Activated effector memory CD4-positive, alpha-beta T cell treated with Interleukin-2 at 50 U/mL for 16 hours (primary cell): Measurements from ENCODE around the gene EIF4B.

ENCODE experiments used
- DNase-seq: peaks from one replicate; pipeline ENCODE4 v3.0.0-alpha.2; 2020

The EIF4B gene

GRCh38 chr12:53047221-53048032 is 41.2 kb downstream of the EIF4B start:
- peak; percentile 68 for DNase-seq

GRCh38 chr12:53048033-53048779 is 42.0 kb downstream of the EIF4B start:
- DNase-seq = no peak

DNA sequence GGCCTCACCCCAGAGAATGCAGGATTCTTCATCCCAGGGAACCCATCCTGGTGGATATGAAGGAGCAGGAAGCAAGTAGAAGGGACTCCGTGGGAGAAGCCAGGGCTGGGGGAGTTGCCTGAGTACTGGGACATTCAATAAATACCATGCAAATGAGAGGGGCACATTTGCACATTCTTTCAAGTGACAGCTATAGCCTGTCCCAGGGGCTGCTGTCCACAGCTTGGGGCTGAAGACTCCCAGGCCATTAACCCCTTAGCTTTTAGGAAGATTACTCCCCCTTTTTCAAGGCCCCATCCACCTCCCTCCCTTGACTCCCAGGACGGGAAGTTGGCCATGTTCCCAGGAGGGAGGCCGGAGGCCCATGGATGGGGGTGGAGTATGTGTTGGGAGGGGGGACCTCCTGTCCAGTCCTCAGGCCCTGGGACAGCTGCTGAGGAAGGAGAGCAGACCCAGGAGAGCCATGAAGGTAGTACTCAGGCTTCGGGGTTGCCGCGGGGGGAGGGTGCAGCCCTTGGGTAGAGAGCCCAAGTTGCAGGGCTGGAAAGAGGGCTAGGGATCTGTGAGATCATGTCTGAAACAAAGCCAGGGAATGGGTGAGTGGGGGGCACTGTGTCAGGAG is 42.6 kb downstream of the EIF4B start:
- DNase-seq = no peak

- DNase-seq = no peak
These were observed 43.5 kb downstream of the EIF4B start, which contains the start of gene TNS2 for GRCh38 chr12:53049571-53050318. TSS of gene TNS2 (plus strand) at chr12:53050065. CDS start at chr12:53050186, 121 bp downstream.

DNA sequence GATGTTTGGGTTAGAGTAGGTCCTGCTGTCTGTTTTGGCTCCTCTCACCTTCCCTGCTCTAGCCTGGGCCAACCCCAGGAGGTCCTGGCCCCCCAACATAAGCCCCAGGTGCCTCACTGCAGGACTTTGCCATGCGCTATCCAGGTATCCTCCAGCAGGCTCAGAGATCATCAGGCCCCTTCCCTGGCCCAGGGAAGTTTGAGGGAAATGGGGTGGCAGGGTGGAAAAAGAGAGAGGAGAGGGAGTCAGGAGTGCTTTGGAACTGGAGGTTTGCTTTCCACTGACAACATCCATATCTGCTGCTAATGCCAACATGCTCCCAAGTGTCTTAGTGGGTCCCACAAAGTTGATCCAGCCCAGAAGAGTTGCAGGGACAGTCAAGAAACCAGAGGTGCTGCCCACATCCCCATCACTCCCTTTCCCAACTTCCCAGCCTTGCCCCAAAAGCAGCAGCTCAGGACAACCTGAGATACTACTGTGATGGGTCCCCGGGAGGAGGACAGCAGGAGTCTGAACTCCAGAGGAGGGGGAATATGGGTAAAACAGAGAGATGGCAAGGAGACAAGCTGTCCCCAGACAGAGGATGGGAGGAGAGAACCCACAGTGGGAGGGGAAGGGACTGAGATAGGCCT is 44.3 kb downstream of the EIF4B start:
- DNase-seq = no peak

DNA sequence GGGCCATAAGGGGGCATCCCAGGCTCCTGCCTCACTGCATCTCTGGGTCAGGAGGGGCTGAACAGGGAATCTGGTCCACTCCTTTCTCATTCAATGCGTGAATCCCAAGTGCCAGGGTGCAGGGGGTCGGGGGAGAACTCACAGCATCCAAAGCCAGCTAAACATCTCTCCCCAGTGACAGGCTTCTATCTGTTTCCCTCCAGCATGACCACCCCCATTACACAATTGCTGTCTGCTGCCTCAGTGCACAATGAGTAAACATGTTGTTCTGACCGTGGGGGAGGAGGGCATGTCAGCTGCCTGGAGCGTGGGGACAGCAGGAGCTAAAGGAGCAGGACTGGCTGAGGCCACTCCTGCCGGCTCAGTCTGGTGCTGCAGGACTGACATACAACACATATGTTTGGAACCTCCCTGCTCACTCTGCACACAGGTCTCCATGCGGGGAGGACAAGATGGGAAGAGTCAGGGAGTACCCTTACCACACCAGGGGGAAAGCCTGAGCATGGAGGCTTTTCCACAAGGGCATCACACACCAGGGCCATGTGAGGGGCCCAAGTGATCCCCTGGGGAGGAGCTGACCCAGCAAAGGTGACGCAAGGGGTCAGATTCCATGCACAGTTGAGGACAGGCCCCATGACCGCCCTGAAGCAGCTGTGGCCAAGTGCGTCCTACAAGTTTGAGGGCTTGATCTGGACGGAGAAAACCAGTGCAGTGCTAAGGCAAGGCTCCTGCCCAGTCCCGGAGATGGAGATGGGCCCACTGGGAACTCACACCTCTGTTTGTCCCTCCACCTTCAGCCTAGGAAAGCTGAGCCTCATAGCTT is 45.0 kb downstream of the EIF4B start:
- no peak for DNase-seq

DNA sequence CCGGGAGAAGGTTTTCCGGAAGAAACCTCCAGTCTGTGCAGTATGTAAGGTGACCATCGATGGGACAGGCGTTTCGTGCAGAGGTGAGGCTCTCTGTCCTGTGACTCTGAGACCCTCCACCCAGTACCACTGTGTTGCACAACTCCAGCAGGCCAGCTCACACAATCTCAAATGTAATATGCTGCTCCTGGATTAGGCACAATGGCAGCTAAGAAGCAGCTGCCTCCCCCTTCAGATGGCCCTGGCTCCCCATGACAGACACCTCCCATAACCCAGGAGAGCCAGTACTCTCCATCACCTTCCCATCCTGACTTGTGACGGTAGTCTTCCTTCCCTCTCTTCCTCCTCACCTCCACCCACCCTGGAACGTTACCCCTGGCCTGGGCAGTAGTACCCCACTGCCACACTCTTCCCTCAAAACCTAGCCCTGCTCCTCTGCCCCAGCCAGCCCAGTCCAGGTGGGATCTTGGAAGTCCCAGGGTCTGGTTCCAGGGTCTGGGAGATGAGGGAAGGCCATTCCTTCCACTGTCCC is 45.7 kb downstream of the EIF4B start:
- no peak for DNase-seq

DNA sequence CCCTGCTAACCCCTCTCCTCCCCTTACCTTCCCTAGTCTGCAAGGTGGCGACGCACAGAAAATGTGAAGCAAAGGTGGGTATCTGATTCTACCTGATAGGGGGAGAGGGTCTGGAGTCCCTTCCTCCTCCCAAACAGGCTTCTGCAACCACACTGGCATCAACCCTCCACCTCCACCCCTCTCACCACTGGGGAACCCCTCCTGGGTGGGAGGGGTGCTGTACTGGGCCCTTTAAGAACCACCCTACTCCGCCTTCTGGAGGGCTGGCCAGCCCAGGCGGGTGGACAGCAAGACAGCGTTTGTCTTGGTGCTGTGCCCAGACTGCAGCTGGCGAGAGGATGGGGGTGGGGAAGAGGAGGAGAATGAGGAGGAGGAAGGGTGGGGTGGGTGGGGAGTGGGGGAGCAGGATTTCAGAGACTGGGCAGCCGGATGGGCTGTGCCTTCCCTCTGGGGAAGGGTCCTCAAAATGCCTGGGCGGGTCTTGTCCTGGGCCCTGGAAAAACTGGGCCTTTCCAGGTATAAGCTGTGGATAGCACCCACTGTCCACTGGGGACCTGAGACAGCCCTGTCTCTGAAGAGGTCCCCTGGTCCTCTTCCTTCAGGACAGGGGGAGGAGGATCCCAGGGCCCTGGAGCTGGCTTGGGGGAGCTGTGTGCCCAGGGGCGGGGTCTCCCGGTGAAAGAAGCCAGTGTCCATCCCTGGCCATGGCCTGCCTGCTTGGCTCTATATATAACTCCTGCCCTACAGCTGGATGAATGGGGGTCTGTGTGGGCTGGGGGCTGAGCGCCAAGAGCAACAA is 46.4 kb downstream of the EIF4B start:
- no peak for DNase-seq

GRCh38 chr12:53053218-53054111 is 47.2 kb downstream of the EIF4B start:
- peak; percentile 35 for DNase-seq

DNA sequence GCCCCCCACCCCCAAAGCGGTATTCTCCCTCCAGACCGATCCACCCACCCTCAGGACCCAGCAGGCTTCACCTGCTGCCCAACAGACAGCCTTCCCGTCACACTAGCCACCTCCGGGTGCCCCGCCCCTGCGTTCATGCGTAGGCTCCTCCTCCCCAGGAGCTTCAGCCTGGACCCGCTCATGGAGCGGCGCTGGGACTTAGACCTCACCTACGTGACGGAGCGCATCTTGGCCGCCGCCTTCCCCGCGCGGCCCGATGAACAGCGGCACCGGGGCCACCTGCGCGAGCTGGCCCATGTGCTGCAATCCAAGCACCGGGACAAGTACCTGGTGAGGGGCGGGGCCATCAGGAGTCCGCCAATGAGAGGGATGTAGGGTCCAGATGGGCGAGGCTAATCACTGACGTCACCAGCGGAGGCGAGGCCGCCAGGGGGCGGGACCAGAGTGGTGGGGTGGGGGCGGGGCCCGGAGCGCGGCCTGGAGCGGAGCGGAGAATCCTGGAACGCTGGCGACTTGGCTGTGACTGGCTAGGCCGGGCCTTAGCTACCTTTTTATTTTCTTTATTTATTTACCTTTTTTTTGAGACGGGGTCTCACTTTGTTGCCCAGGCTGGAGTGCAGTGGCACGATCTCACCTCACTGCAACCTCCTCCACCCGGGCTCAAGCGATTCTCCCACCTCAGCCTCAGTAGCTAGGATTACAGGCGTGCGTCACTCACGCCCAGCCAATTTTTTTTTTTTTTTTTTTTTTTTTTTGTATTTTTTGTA is 48.0 kb downstream of the EIF4B start:
- DNase-seq = peak; percentile 87

DNA sequence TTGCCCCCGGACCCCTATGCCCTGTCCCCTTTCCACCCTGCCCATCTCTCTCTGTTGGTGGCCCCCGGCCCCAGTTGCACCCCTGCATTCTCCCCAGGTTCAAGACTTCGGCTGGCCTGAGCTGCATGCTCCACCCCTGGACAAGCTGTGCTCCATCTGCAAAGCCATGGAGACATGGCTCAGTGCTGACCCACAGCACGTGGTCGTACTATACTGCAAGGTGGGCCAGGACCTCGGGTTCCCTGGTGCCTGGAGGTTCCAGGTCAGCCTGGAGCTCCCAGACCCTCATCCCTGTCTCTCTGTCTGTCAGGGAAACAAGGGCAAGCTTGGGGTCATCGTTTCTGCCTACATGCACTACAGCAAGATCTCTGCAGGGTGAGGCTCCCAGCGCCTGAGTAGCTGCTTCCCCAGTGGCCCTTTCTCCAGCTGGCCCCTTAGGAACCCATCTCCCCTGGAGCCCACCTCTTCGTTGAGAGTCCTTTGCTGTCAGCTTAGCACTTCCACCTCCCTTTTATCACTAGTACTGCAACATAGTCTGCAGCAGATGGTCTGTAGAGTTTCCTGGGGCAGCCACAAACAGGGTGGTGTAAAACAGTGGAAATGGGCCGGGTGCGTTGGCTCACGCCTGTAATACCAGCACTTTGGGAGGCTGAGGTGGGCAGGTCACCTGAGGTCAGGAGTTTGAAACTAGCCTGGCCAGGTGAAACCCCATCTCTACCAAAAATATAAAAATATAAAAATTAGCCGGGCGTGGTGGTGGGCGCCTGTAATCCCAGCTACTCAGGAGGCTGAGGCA is 49.4 kb downstream of the EIF4B start:
- DNase-seq = no peak

GRCh38 chr12:53056296-53056695 is 50.0 kb downstream of the EIF4B start:
- no peak for DNase-seq

- DNase-seq = no peak
These were observed 50.6 kb downstream of the EIF4B start for GRCh38 chr12:53056901-53057300.

DNA sequence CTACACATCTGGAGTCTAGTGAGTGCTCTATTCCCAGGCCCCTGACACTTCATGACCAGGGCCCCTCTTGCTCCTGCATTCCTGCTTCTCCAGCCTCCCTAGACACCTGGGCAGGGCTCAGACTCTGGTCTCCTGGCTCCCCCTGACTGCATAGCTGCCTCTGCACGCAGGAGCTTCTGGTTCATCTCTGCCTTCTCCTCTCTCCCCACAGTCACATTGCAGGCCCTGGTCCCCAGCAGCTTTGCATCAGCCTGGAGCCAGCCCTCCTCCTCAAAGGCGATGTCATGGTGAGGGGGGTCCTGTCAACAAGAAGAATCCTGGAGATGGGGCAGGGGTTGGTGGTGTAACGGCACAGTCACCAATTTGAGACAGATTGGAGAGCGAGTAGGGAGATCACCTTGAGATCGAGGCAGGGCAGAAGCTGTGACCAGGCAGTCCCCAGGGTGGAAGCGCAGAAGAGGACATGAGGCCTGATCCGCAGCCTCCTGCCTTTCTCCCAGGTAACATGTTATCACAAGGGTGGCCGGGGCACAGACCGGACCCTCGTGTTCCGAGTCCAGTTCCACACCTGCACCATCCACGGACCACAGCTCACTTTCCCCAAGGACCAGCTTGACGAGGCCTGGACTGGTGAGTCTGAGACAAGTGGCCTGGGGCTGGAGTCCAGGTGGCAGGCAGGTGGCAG is 51.7 kb downstream of the EIF4B start:
- no peak for DNase-seq

GRCh38 chr12:53058674-53059433 is 52.6 kb downstream of the EIF4B start:
- no peak for DNase-seq

DNA sequence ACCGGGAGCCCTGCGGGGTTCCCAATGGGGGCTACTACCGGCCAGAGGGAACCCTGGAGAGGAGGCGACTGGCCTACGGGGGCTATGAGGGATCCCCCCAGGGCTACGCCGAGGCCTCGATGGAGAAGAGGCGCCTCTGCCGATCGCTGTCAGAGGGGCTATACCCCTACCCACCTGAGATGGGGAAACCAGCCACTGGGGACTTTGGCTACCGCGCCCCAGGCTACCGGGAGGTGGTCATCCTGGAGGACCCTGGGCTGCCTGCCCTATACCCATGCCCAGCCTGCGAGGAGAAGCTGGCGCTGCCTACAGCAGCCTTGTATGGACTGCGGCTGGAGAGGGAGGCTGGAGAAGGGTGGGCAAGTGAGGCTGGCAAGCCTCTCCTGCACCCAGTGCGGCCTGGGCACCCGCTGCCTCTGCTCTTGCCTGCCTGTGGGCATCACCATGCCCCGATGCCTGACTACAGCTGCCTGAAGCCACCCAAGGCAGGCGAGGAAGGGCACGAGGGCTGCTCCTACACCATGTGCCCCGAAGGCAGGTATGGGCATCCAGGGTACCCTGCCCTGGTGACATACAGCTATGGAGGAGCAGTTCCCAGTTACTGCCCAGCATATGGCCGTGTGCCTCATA is 53.3 kb downstream of the EIF4B start:
- DNase-seq = no peak
